NCI-H774 (cell line): ENCODE measurements around the gene TTC19.
"Not testable (repeated sequence)": the region's sequence is repeated elsewhere in the genome, so short reads cannot be mapped to it uniquely, and the experiment has no call there.

Source experiments
- DNase-seq: peaks from one replicate; lab custom pipeline; 2025; lab: John Stamatoyannopoulos, UW

Gene TTC19

GRCh38 chr17:15973016-15973415, 26.6 kb upstream of the TTC19 start:
- DNase-seq, result no peak

GRCh38 chr17:15973834-15974233, 25.8 kb upstream of the TTC19 start:
- DNase-seq, result no peak

- DNase-seq, result no peak
Measured at GRCh38 chr17:15977894-15978293, 21.7 kb upstream of the TTC19 start.

- DNase-seq, result no peak
Measured at GRCh38 chr17:15978606-15979005, 21.0 kb upstream of the TTC19 start.

GRCh38 chr17:15979013-15979412, 20.6 kb upstream of the TTC19 start:
- DNase-seq, result not testable (repeated sequence)

GRCh38 chr17:15981208-15981607, 18.4 kb upstream of the TTC19 start:
- no peak for DNase-seq

- DNase-seq, result no peak
Measured at GRCh38 chr17:15981646-15982580, 17.7 kb upstream of the TTC19 start.

GRCh38 chr17:15996322-15996721, 3.3 kb upstream of the TTC19 start:
- no peak for DNase-seq

- DNase-seq, result no peak
Measured at GRCh38 chr17:15998031-15998562, 1.5 kb upstream of the TTC19 start.

GRCh38 chr17:15999974-16000827, 577 bp downstream of the TTC19 start:
- DNase-seq, result peak; percentile 46

GRCh38 chr17:16001226-16001897, 1.7 kb downstream of the TTC19 start:
- DNase-seq, result no peak

GRCh38 chr17:16002708-16003260, 3.2 kb downstream of the TTC19 start:
- no peak for DNase-seq

GRCh38 chr17:16003841-16004240, 4.2 kb downstream of the TTC19 start:
- DNase-seq, result no peak

- no peak for DNase-seq
Measured at GRCh38 chr17:16005636-16006035, 6.0 kb downstream of the TTC19 start.

- DNase-seq, result no peak
Measured at GRCh38 chr17:16007439-16007838, 7.8 kb downstream of the TTC19 start.

- no peak for DNase-seq
Measured at GRCh38 chr17:16013943-16014407, 14.4 kb downstream of the TTC19 start.

- DNase-seq, result no peak
Measured at GRCh38 chr17:16019347-16019746, 19.7 kb downstream of the TTC19 start.

GRCh38 chr17:16023881-16024280, 24.3 kb downstream of the TTC19 start:
- DNase-seq, result no peak

- no peak for DNase-seq
Measured at GRCh38 chr17:16025202-16025601, 25.6 kb downstream of the TTC19 start.

GRCh38 chr17:16026895-16027294, 27.3 kb downstream of the TTC19 start:
- no peak for DNase-seq

GRCh38 chr17:16027708-16028584, 28.3 kb downstream of the TTC19 start:
- no peak for DNase-seq
